Activated effector memory CD4-positive, alpha-beta T cell treated with anti-CD3 and anti-CD28 coated beads, Interleukin-2, amount 50 U/mL, for 16 hours (primary cell): Measurements from ENCODE around the gene NPVF.

Source experiments
- DNase-seq: peaks from one replicate; pipeline ENCODE4 v3.0.0-alpha.2; 2020

The NPVF gene, protein sequence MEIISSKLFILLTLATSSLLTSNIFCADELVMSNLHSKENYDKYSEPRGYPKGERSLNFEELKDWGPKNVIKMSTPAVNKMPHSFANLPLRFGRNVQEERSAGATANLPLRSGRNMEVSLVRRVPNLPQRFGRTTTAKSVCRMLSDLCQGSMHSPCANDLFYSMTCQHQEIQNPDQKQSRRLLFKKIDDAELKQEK

DNA sequence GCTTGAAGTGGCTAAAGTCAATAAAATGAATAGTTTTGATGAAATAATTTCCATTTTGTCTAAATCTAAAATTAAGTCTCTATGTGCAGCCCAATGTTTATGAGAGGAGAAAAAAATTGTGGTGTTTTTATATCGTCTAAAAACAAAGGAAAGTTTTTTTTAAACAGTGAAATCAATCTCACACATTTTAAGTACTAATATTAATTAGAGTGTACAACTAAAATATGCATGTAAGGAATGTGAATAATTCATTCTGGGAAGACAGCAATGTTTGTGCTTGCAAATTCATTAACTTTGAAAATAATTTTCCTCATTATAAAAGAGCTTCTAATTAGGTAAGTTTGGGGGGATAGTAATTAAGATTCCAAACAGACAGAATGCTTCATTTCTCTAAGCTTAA, at the start of gene NPVF:
TSS of gene NPVF (minus strand) at position 101 of the 400 bp plus-strand sequence. CDS start at position 54, 47 bp downstream.
- no peak for DNase-seq

DNA sequence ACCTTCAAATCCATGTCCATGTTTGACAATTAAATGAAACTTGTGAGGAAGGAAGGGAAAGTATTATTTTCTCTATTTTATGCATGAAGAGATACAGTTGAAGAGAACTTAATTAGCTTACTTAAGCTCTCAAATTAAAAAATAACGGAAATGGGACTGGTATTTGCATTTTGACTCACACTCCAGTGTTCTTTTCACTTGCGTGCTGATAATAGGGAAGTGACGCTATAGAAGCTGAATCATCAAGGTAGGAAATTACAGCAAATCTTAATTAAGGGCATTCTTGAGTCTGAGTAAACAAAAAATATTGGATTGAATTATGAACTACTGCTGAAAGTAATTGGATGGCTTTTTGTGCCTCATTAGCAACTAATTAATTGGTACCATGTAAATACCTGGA, 44.0 kb upstream of the NPVF start:
- no peak for DNase-seq

DNA sequence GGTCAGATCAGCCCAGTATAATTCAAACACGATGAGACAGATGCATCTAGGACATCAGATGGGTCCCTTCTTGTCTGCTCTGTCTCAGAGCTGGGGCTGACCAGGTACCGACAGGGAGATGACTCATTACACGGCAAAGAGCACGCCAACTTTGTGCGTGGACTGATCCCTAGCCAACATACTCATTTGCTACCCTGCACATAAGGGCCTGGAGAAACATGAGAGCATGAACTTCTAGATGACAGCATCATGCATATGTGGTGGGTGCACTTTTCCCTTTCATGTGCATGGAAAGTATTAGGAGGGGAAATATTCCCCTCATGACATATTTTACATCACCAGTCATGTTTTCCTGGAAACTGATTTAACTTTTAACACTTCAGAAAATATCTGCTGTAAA, 35.1 kb upstream of the NPVF start:
- DNase-seq = no peak

DNA sequence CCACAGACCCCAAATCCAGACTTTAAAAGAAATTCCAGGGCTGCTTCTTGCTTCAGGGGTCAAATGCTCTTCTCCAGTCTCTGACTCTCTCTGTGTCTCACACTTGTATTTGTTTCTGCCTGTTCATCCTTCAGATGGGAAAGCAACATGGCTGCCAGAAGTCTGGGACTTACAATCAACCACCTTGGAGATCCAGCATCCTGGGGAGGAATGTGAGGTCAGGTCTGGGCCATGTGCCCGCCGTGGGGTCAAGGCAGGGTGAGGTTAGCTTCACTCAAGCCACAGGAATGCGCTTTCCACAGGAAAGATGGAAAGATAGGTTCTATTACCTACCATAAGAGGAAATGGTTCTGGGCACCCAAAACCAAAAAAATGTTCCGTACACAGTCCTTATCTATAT, 34.3 kb upstream of the NPVF start:
- no peak for DNase-seq

- no peak for DNase-seq
These were observed 33.4 kb upstream of the NPVF start for GRCh38 chr7:25261545-25262140.

DNA sequence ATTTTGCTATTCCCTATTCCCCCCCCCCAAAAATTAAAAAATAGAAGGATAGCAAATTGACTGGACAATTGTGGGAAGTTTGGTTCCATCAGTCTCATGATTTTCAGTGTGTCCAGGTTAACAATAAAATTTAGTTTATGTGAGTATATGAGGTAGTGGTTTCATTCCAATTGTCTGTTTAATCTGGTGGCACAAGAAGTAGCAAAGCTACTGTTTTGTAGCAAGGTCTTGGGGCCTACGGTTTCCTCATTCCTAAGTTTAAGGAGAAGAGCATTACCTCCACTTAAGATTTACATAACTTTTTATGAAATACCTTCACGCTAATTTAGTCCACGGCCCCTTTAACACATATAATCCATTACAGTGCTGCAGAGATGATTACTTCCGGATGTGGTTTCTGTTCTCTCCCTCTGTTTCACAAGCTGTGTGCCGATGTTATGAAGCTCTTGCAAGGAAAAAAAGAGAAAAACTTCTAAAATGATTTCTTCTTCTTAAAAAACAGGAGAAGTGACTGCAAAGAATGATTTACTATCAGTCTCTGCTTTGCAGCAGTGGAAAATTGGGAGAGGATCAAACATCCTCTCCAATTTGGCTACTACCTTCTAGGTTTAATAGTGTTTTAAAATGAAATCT, 32.7 kb upstream of the NPVF start:
- DNase-seq = no peak

DNA sequence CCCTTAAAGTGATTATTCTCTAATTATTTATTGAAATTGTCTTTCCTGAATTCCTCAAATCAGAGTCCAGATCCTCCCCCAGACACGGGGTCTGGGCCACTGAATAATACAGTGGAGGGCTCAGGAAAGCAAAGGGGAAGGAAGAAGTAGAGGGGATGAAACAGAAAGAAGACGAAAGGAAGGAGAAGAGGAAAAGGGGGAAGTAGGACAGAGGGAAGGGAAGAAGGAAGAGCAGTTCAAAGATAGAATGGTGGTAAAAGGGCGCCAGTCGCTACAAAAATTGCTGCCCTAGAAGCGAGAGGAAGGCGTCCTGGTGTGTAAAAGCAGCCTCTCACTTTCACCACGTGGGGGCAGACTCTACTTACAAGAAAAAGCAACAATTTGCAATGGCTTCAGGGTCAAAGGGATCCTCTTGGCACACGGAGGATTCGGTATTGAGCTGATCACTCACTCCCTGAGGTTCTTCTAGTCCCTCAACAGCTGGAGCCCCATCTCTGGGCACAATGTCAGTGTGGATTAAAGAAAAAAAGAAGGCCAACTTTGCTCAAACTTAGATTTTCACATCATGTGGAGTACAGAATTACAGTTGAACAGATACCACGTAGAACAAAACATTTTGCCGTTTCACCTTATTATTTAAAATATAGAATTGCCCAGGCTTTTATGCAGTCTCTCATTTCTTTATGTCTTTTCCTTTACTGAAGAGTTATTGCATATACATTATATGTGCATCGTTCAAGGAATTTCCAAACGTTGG, 31.4 kb upstream of the NPVF start:
- DNase-seq = peak; percentile 81

DNA sequence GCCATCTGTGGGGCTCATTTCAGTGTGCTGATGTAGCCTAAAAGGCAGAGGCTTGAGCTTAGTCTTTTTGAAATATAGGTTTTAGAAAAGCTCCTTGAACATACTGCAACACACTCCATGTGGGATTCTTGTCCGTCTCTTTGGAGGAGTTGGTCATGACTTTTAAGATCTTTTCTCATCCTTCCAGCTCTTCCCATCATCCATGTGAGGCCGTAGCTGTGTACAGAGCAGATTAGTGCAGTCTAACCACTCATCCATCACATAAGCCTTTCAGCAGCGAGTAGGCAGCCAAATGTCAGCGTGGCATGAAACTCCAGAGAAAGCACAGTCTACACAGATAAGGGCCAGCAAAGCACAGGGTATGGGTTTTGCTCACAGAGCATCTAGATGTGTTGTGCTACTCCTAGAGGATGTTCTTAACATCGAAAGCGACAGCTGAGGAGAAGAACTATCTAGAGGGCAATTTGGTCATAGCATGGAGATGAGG, 28.1 kb upstream of the NPVF start:
- DNase-seq = no peak

- no peak for DNase-seq
These were observed 27.5 kb upstream of the NPVF start for GRCh38 chr7:25255611-25256332.

DNA sequence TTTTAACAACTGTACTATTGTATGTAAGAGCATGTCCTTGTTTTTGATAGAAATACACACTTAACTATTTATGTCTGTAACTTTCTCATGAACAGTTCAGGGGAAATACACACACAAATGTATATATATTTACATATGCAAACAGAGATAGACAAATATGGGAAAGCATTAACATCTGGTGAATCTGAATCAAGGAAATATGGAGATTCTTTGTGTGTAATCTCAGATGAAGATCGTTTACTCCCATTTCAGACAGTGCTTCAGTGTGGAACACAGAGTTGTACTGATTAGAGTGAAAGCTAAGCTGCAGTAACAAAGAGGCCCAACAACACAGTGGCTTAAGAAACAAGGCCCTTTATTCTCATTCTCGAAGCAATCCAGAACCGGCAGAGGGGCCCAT, 26.3 kb upstream of the NPVF start:
- DNase-seq = no peak

DNA sequence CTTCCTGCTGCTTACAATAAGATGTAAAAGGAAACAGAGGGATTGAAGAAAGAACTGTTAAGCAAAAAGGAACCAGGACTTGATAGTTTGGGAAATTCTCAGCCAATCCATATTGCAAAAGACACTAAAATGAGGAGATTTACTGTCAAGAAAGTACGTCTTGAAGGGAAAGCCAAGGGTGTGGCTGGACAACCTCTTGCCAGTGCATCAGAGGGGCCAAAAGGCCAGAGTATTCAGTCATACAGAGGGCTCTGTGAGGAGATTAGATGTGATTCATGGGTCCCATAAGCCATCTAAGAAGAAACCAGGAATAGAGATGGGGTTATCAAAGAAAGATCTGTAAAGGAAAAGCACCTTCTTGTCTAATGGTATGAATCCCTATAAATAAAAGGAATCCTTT, 25.4 kb upstream of the NPVF start:
- DNase-seq = no peak

DNA sequence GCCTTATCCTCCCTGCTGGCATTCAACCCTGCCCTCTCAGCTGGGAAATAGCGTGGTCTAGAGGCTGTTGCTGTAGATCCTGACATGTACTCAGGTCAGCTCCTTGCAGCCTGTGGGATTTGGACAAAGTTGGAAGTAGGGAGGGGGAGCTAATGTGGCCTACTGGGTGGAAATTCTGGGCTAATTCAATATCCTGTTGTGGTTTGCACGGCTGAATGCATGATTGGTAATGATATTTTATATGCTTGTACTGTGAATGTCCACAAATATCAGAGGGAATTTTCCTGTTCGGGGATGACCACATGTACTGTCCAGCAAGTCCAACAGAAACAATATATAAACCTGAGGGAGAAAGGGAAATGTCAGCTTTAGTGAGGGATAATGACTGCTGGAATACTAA, 22.1 kb upstream of the NPVF start:
- no peak for DNase-seq

GRCh38 chr7:25249772-25250171, 21.5 kb upstream of the NPVF start:
- no peak for DNase-seq

GRCh38 chr7:25246306-25246705, 18.0 kb upstream of the NPVF start:
- DNase-seq = no peak

DNA sequence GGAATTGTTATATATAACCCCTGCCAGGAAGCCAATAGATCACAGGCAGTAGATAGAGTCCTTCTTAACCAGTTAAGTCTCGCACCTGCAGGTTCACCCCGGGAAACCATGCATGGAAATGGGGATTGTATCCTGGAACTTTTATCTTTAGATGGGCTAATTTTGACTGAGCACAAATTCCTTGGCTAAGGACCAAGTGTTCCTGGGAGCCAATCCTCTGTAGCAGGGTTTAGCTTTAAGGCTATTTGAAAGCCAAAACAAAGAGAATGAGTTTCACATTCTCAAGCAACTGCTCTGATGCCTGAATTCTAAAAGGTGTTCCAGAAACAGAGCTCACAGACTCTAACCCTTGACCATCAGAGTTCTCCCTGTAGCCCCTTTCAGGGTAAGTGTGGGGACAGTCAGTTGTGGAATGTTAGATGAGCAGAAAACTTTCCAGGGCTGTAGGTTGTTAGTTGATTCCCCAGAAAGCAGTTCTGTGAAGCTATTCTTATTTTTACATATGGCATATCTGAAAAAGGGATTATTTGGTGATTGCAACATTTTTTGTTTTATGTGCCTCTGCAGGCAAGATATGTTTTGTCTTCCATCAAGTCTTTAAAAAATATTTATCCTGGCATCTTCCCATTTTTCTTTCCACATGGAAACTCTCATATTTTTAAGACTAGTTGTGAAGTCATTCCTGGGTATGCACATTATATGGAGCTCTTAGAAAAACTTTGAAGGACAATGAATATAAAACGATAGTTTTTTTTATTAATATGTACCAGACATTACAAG, 16.2 kb upstream of the NPVF start:
- no peak for DNase-seq

- DNase-seq = no peak
These were observed 14.4 kb upstream of the NPVF start for GRCh38 chr7:25242678-25243077.

GRCh38 chr7:25240896-25241295, 12.6 kb upstream of the NPVF start:
- DNase-seq = no peak

- DNase-seq = no peak
These were observed 12.1 kb upstream of the NPVF start for GRCh38 chr7:25240340-25240739.

GRCh38 chr7:25239888-25240287, 11.6 kb upstream of the NPVF start:
- DNase-seq = no peak

GRCh38 chr7:25238066-25238725, 9.9 kb upstream of the NPVF start:
- DNase-seq = no peak

GRCh38 chr7:25235471-25235870, 7.2 kb upstream of the NPVF start:
- DNase-seq = no peak

DNA sequence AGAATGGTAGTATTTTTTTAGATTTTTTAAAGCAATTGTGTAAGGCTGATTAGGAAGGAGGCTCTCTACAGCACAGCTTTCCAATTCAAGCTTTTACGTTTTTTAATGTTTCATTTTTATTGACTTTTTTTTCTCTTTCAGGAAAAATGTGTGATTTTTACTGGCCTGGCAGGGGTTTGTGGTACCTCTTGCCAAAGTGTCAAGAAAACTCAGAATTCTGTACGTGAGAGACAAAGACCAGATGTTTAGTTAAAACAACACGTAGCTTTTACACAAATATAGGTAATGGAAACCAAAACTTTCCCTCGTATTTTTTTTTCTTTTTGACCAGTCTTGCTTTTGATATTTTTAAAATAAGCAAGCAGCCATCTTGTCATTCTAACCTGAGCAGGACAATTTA, 6.0 kb upstream of the NPVF start:
- no peak for DNase-seq
